OCI-LY3 (cell line): ENCODE measurements around the gene ZNF148.

ENCODE experiments used
- H2AFZ ChIP-seq: fragments of 200-600, 300-600 bp; shearing (Covaris generic); 2 replicates; pipeline ENCODE4 v1.6.0; 2014; ENCODE audit warnings: antibody characterized with exemption, low read depth, low read length
- H3K27ac ChIP-seq: fragments of 200-600, 300-600 bp; sonication (generic); 2 replicates; pipeline ENCODE4 v1.5.1; 2014; ENCODE audit warnings: mild to moderate bottlenecking, low read length, moderate library complexity, mixed read lengths
- H3K27me3 ChIP-seq: fragments of 200-600, 300-600 bp; sonication (generic); 2 replicates; pipeline ENCODE4 v1.6.1; 2014; ENCODE audit warnings: low read depth, low read length, mixed read lengths
- H3K36me3 ChIP-seq: fragments of 200-600, 300-600 bp; sonication (generic); replicated peaks from 2 replicates; pipeline ENCODE3; 2014; ENCODE audit warnings: low read depth, low read length, mixed read lengths
- H3K4me1 ChIP-seq: fragments of 300-600, 200-600 bp; sonication (generic); 2 replicates; pipeline ENCODE4 v1.6.1; 2014; ENCODE audit warnings: low read length, mixed read lengths
- H3K4me2 ChIP-seq: fragments of 200-600, 300-600 bp; sonication (generic); 2 replicates; pipeline ENCODE4 v1.6.1; 2014; ENCODE audit warnings: low read length, mixed read lengths
- H3K4me3 ChIP-seq: fragments of 300-600, 200-600 bp; sonication (generic); 2 replicates; pipeline ENCODE4 v1.5.1; 2014; ENCODE audit warnings: antibody characterized with exemption, mild to moderate bottlenecking, low read length, moderate library complexity
- H3K79me2 ChIP-seq: fragments of 300-600, 200-600 bp; shearing (Covaris generic); 2 replicates; pipeline ENCODE4 v1.6.1; 2014; ENCODE audit warnings: mild to moderate bottlenecking, low read length, mixed read lengths
- H3K9ac ChIP-seq: fragments of 300-600, 200-600 bp; shearing (Covaris generic); 2 replicates; pipeline ENCODE4 v1.6.0; 2014; ENCODE audit warnings: mild to moderate bottlenecking, low read length, moderate library complexity
- H3K9me3 ChIP-seq: fragments of 200-600, 300-600 bp; shearing (Covaris generic); 2 replicates; pipeline ENCODE4 v1.6.1; 2014; ENCODE audit warnings: low read length, mixed read lengths; ENCODE audit not compliant: insufficient read depth
- H4K20me1 ChIP-seq: fragments of 200-600, 300-600 bp; sonication (generic); 2 replicates; pipeline ENCODE4 v1.6.1; 2016; ENCODE audit warnings: low read length, mixed read lengths; ENCODE audit not compliant: insufficient read depth
- EZH2phosphoT487 ChIP-seq: fragments of 200-600 bp; shearing (Covaris generic); IDR thresholded peaks from 2 replicates; pipeline ENCODE4 v1.6.1; 2018; ENCODE audit warnings: antibody characterized with exemption, mixed run types, low read depth
- TF ChIP-seq, protein P1 (sequence below): fragments of 200-600, 300-600 bp; sonication (generic); IDR thresholded peaks from 2 replicates; pipeline ENCODE4 v1.5.1; 2014; ENCODE audit warnings: antibody characterized with exemption, low read length, low read depth

The ZNF148 gene

DNA sequence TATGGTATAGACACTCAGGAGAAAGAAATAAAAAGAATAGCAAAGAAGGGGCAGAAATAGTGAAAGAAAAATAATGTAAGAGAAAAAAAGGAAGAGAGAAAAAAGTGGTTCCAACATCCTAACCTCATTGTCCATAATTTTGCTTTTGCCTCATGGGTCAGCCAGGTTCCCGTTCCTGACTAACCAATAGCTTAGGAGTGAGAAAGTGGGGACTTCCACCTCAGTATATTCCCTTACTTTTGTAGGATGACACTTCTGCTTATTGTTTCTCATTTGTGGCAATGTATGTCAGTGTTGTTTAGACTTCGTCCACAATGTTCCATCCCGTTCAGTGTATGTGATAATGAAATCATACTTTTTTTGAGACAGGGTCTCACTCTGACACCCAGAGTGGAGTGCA lies 153.3 kb downstream of the ZNF148 start:
- Histone ChIP-seq H3K27me3 (no peaks in the 10 kb centered on the region), H3K9ac (no peak overlapping the region)

DNA sequence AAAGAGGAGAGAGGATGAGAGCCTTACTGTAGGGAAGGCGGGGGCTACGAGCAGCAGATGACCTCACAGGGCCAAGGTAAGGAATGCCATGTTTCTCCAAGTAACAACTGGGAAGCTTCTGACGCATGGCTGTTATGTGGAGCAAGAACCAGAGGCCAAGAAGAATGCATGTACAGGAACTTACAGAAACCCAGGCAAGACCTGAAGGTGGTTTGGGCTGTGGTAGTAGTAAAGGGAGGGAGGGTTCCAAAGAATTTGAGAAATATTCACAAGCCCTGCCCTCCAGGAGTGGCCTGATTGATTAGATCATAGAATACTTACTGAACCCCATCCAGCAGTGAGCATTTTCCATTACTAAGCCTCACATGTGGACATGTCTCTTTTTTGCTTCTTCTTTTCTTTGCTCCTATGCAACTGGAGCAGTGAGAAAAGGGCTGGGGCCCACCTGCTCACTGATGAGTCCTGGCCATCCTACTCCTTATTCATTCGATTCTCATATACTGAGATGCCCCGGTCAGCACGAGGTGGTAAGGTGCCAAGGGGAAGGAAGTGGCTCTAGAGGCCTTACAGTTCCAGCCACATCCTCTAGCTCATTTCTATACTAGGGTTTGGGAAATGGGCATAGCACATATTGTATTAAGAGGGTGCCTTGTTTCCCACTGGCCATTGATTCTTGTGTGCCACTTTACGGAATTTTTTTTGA lies 154.2 kb downstream of the ZNF148 start:
- Histone ChIP-seq H4K20me1 (no peaks in the 10 kb centered on the region), H3K79me2 (no peaks in the 10 kb centered on the region), H3K9me3 (no peaks in the 10 kb centered on the region), H3K9ac (no peak overlapping the region), H3K4me1 (no peaks in the 10 kb centered on the region), H3K27me3 (no peaks in the 10 kb centered on the region), H3K27ac (no peak overlapping the region), H3K4me3 (no peak overlapping the region), H3K36me3 (no peaks in the 10 kb centered on the region), H3K4me2 (no peak overlapping the region), H2AFZ (no peak overlapping the region)
- TF ChIP-seq, protein P1, sequence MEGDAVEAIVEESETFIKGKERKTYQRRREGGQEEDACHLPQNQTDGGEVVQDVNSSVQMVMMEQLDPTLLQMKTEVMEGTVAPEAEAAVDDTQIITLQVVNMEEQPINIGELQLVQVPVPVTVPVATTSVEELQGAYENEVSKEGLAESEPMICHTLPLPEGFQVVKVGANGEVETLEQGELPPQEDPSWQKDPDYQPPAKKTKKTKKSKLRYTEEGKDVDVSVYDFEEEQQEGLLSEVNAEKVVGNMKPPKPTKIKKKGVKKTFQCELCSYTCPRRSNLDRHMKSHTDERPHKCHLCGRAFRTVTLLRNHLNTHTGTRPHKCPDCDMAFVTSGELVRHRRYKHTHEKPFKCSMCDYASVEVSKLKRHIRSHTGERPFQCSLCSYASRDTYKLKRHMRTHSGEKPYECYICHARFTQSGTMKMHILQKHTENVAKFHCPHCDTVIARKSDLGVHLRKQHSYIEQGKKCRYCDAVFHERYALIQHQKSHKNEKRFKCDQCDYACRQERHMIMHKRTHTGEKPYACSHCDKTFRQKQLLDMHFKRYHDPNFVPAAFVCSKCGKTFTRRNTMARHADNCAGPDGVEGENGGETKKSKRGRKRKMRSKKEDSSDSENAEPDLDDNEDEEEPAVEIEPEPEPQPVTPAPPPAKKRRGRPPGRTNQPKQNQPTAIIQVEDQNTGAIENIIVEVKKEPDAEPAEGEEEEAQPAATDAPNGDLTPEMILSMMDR, result no peak
- no peak for TF ChIP-seq EZH2phosphoT487

More for the DNA sequence above, 153.3 kb downstream of the ZNF148 start:
- Histone ChIP-seq H2AFZ (no peak overlapping the region), H3K4me1 (no peaks in the 10 kb centered on the region), H3K4me3 (no peak overlapping the region), H3K27ac (no peak overlapping the region), H3K79me2 (no peaks in the 10 kb centered on the region), H3K36me3 (no peaks in the 10 kb centered on the region), H4K20me1 (no peaks in the 10 kb centered on the region), H3K4me2 (no peak overlapping the region), H3K9me3 (no peaks in the 10 kb centered on the region)
- TF ChIP-seq EZH2phosphoT487, result no peak
- TF ChIP-seq, protein P1, result no peak

DNA sequence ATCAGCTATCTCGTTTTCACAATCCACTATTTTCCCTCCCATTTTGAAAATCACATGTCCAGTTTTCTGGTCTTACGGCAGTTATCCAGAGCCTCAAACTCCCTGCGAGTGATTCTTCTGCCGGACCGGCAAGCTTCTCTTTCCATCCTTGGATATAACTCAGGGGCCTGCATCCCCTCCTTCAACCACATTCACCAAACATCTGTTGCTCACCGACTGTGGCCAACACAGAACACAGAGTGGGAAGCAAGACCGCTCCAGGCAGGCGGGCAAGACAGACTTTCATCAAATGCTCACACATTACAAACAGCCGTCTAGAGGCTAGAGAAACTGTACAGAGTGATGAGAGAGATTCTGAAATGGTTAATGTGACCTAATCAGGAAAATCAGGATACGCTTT lies 154.9 kb downstream of the ZNF148 start:
- H3K9me3 ChIP-seq, result no peaks in the 10 kb centered on the region
- TF ChIP-seq, protein P1, result no peak
- TF ChIP-seq EZH2phosphoT487, result no peak

DNA sequence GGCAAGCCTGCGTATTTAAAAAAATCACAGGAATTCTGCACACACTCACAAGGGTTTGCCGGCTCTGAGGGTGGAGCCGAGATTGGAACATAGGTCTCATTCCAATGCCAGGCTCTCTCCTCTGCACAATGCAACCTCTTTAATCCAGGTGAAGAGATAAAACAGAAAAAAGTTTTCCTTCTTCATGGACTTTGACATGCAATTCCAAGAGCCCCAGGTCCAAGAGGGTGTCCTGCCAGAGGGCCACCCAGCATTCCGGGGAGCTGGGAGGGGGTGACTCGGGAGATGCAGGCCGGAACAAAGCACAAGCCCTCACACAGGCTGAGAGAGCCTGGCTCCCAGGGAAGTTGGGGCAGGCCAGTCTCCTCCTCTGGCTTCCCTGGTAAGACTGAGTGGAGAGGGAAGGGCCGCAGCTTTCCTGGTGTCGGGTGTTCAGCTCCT lies 155.8 kb downstream of the ZNF148 start:
- no peaks in the 10 kb centered on the region for H3K79me2 ChIP-seq
- no peaks in the 10 kb centered on the region for H3K36me3 ChIP-seq
- H3K9me3 ChIP-seq, result no peaks in the 10 kb centered on the region
- no peak overlapping the region for H2AFZ ChIP-seq
- H4K20me1 ChIP-seq, result no peaks in the 10 kb centered on the region
- no peak overlapping the region for H3K4me3 ChIP-seq
- no peak overlapping the region for H3K27ac ChIP-seq
- TF ChIP-seq EZH2phosphoT487, result no peak
- TF ChIP-seq, protein P1, result no peak
- H3K4me1 ChIP-seq, result no peaks in the 10 kb centered on the region
- H3K27me3 ChIP-seq, result no peaks in the 10 kb centered on the region
- H3K9ac ChIP-seq, result no peak overlapping the region
- H3K4me2 ChIP-seq, result no peak overlapping the region

More for the DNA sequence above, 154.9 kb downstream of the ZNF148 start:
- no peaks in the 10 kb centered on the region for H3K27me3 ChIP-seq
- H3K4me3 ChIP-seq, result no peak overlapping the region
- no peak overlapping the region for H3K4me2 ChIP-seq
- H4K20me1 ChIP-seq, result no peaks in the 10 kb centered on the region
- H3K4me1 ChIP-seq, result no peaks in the 10 kb centered on the region
- H3K36me3 ChIP-seq, result no peaks in the 10 kb centered on the region
- no peak overlapping the region for H3K27ac ChIP-seq
- H3K9ac ChIP-seq, result no peak overlapping the region
- H2AFZ ChIP-seq, result no peak overlapping the region
- no peaks in the 10 kb centered on the region for H3K79me2 ChIP-seq
